Brain microvascular endothelial cell (primary cell): ENCODE results near the gene CYB5R3.
"Not testable (repeated sequence)": the region's sequence is repeated elsewhere in the genome, so short reads cannot be mapped to it uniquely, and the experiment has no call there.

Source experiments
- DNase-seq: peaks from one replicate; pipeline ENCODE4 v3.0.0-alpha.2; 2020
- H3K27ac ChIP-seq: fragments of 250-450 bp; sonication (Bioruptor Pico); 2 replicates; pipeline ENCODE4 v1.5.1; 2020; ENCODE audit warnings: mild to moderate bottlenecking, moderate library complexity
- H3K27me3 ChIP-seq: fragments of 250-450 bp; sonication (Bioruptor Pico); replicated peaks from 2 replicates; pipeline ENCODE4 v1.5.1; 2020; ENCODE audit warnings: mild to moderate bottlenecking
- H3K36me3 ChIP-seq: fragments of 250-450 bp; sonication (Bioruptor Pico); replicated peaks from 2 replicates; pipeline ENCODE4 v1.5.1; 2020; ENCODE audit warnings: mild to moderate bottlenecking
- H3K4me3 ChIP-seq: 2 replicates; pipeline ENCODE4 v1.5.1; 2011; ENCODE audit warnings: low read depth, mild to moderate bottlenecking, control low read depth, low read length, moderate library complexity
- CTCF ChIP-seq: IDR thresholded peaks from 2 replicates; pipeline ENCODE4 v1.5.1; 2011; ENCODE audit warnings: low read depth, mild to moderate bottlenecking, moderate library complexity, low read length, control low read depth, inconsistent platforms; ENCODE audit errors: missing control alignments
- in situ Hi-C: cut with HindIII; loops from 2 replicates; pipeline ENCODE4 v1.10.0; 2017; ENCODE audit warnings: low sequenced_read_pairs, low pct_ligation_motif_present

Gene CYB5R3

GRCh38 chr22:42679691-42680090 is 30.5 kb upstream of the CYB5R3 start:
- in situ Hi-C loops = no loop called here
- no peak for DNase-seq
- Histone ChIP-seq H3K27ac (no peak overlapping the region), H3K4me3 (no peak overlapping the region), H3K27me3 (no peaks in the 10 kb centered on the region), H3K36me3 (no peaks in the 10 kb centered on the region)
- no peak for TF ChIP-seq CTCF

DNA sequence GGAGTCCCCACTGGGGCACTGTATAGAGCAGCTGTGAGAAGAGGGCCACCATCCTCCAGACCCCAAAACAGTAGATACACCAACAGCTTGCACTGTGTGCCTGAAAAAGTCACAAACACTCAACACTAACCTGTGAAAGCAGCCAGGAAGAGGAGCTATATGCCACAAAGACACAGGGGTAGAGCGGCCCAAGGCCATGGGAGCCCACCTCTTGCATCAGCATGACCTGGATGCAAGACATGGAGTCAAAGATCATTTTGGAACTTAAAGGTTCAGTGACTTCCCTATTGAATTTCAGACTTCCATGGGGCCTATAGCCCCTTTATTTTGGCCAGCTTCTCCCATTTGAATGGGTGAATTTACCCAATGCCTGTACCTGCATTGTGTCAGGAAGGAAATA is 29.7 kb upstream of the CYB5R3 start:
- DNase-seq = no peak
- Histone ChIP-seq H3K27me3 (no peaks in the 10 kb centered on the region), H3K27ac (no peak overlapping the region), H3K4me3 (no peak overlapping the region), H3K36me3 (no peaks in the 10 kb centered on the region)
- in situ Hi-C loops = no loop called here
- no peak for TF ChIP-seq CTCF

GRCh38 chr22:42677936-42678335 is 28.7 kb upstream of the CYB5R3 start:
- H3K27me3 ChIP-seq, H3K27ac ChIP-seq, in situ Hi-C loops, H3K36me3 ChIP-seq, DNase-seq, H3K4me3 ChIP-seq: not testable (repeated sequence)

GRCh38 chr22:42676059-42676607 is 26.9 kb upstream of the CYB5R3 start:
- in situ Hi-C loops = no loop called here
- H3K4me3 ChIP-seq = no peak overlapping the region
- no peak for DNase-seq
- H3K27ac ChIP-seq = no peak overlapping the region
- H3K36me3 ChIP-seq = no peaks in the 10 kb centered on the region
- no peak for TF ChIP-seq CTCF
- no peaks in the 10 kb centered on the region for H3K27me3 ChIP-seq

DNA sequence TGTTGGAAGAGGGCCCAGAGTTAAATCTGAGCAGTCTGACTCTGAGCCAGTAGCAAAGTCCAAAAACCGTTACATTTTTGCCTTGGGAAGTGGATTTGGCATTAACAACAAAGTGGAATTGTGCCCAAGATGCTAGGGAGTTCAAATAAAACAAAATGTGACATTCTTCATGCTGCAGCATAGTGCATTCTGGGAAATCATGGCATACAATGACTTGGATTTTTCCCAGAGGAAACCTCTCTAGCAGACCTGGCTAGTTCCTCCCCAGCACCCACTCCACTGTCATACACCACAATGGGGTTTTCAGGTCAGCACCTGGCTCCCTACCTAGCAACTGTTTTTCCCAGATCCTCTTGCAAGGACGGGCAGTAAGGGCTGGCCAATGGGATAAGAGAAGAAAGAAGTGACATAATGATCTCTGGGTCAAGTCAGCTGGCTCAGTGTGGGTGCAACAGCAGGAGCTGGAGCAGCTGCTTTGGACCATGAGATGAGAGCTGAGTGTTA is 24.8 kb upstream of the CYB5R3 start:
- DNase-seq = no peak
- no peak for TF ChIP-seq CTCF
- H3K36me3 ChIP-seq = no peaks in the 10 kb centered on the region
- no peaks in the 10 kb centered on the region for H3K27me3 ChIP-seq
- in situ Hi-C loops = no loop called here
- no peak overlapping the region for H3K4me3 ChIP-seq
- H3K27ac ChIP-seq = no peak overlapping the region

DNA sequence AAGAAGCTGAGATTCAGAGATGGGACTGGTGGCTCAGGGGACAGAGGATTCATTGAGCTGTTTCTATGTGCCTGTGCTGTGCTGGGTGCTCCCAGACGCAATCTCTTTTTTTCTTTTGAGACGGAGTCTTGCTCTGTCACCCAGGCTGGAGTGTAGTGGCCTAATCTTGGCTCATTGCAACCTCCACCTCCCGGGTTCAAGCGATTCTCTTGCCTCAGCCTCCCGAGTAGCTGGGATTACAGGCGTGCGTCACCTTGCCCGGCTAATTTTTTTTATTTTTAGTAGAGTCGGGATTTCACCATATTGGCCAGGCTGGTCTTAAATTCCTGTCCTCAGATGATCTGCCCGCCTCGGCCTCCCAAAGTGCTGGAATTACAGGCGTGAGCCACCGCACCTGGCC is 23.9 kb upstream of the CYB5R3 start:
- DNase-seq, H3K36me3 ChIP-seq, in situ Hi-C loops, H3K27me3 ChIP-seq, H3K4me3 ChIP-seq, H3K27ac ChIP-seq: not testable (repeated sequence)
